GM12864 (cell line): ENCODE measurements around the gene TP53BP2.

Experiments used
- DNase-seq: peaks from one replicate; pipeline ENCODE4 v3.0.0-alpha.2; 2011; ENCODE audit warnings: low read depth
- H3K4me3 ChIP-seq: 2 replicates; pipeline ENCODE4 v1.5.1; 2011; ENCODE audit warnings: mild to moderate bottlenecking, low read depth, low read length, control low read depth
- CTCF ChIP-seq: IDR thresholded peaks from 2 replicates; pipeline ENCODE4 v1.5.1; 2011; ENCODE audit warnings: low read depth, mild to moderate bottlenecking, moderate library complexity, low read length, control low read depth, inconsistent platforms; ENCODE audit errors: missing control alignments

Gene TP53BP2

GRCh38 chr1:223772771-223773160 is 73.0 kb downstream of the TP53BP2 start:
- H3K4me3 ChIP-seq = no peak overlapping the region
- DNase-seq = no peak
- no peak for TF ChIP-seq CTCF

- no peak overlapping the region for H3K4me3 ChIP-seq
- no peak for TF ChIP-seq CTCF
- no peak for DNase-seq
These were observed 73.7 kb downstream of the TP53BP2 start for GRCh38 chr1:223771814-223772770.

- H3K4me3 ChIP-seq = no peak overlapping the region
- no peak for TF ChIP-seq CTCF
- DNase-seq = no peak
These were observed 74.3 kb downstream of the TP53BP2 start for GRCh38 chr1:223771469-223771813.

- TF ChIP-seq CTCF = no peak
- H3K4me3 ChIP-seq = no peak overlapping the region
These were observed 75.0 kb downstream of the TP53BP2 start for GRCh38 chr1:223770621-223771315.

GRCh38 chr1:223765719-223766340 is 79.9 kb downstream of the TP53BP2 start:
- no peak overlapping the region for H3K4me3 ChIP-seq
- DNase-seq = no peak
- no peak for TF ChIP-seq CTCF

More at GRCh38 chr1:223770621-223771315, 75.0 kb downstream of the TP53BP2 start:
- DNase-seq = no peak

- no peak for DNase-seq
- no peak overlapping the region for H3K4me3 ChIP-seq
- TF ChIP-seq CTCF = no peak
These were observed 80.6 kb downstream of the TP53BP2 start for GRCh38 chr1:223765036-223765718.
